Smooth muscle cell (in vitro differentiated cells): ENCODE data around the gene OTX2. TPM values are rescaled to one million over a fixed set of nuclear protein-coding genes. Genes with fewer than 3 reads are reported as not detected.

Source experiments
- DNase-seq: peaks from one replicate; lab custom pipeline; 2025; ENCODE audit not compliant: unreplicated experiment; lab: John Stamatoyannopoulos, UW
- H2AFZ ChIP-seq: fragments of 200-600 bp; sonication (generic); 2 replicates; pipeline ENCODE4 v1.6.0; 2016; ENCODE audit warnings: antibody characterized with exemption, low read depth, mild to moderate bottlenecking
- H3F3A ChIP-seq: fragments of 200-600 bp; sonication (generic); 2 replicates; pipeline ENCODE4 v1.6.0; 2017; ENCODE audit warnings: antibody characterized with exemption, low read depth
- H3K27ac ChIP-seq: fragments of 200-600 bp; sonication (generic); 2 replicates; pipeline ENCODE4 v1.5.1; 2016; ENCODE audit warnings: low read depth, mild to moderate bottlenecking
- H3K27me3 ChIP-seq: fragments of 200-600 bp; sonication (generic); 2 replicates; pipeline ENCODE4 v1.6.1; 2016; ENCODE audit warnings: low read depth, mild to moderate bottlenecking
- H3K36me3 ChIP-seq: fragments of 200-600 bp; sonication (generic); 2 replicates; pipeline ENCODE4 v1.5.1; 2016; ENCODE audit warnings: low read depth
- H3K4me1 ChIP-seq: fragments of 200-600 bp; sonication (generic); 2 replicates; pipeline ENCODE4 v1.5.1; 2016; ENCODE audit warnings: low read depth
- H3K4me2 ChIP-seq: fragments of 200-600 bp; sonication (generic); 2 replicates; pipeline ENCODE4 v1.6.0; 2016; ENCODE audit warnings: mild to moderate bottlenecking
- H3K4me3 ChIP-seq: fragments of 200-600 bp; sonication (generic); 2 replicates; pipeline ENCODE4 v1.5.1; 2016; ENCODE audit warnings: mild to moderate bottlenecking
- H3K79me2 ChIP-seq: fragments of 200-600 bp; sonication (generic); 2 replicates; pipeline ENCODE4 v1.6.0; 2016; ENCODE audit warnings: low read depth, mild to moderate bottlenecking
- H3K9ac ChIP-seq: fragments of 200-600 bp; sonication (generic); 2 replicates; pipeline ENCODE4 v1.6.0; 2016; ENCODE audit warnings: low read depth
- H3K9me3 ChIP-seq: fragments of 200-600 bp; sonication (generic); replicated peaks from 2 replicates; pipeline ENCODE4 v1.5.1; 2016; ENCODE audit warnings: low read depth
- H4K20me1 ChIP-seq: fragments of 200-600 bp; sonication (generic); 2 replicates; pipeline ENCODE4 v1.6.0; 2016; ENCODE audit warnings: low read depth
- WGBS: methylation state at CpG from one replicate; pipeline ENCODE4 v1.1.7; 2016; ENCODE audit warnings: low lambda C conversion rate; 5-methylcytosine and 5-hydroxymethylcytosine counted together
- polyA plus RNA-seq: library from polyadenylated mRNA; unstranded; fragments of >200 nt; fragmentation: Nextera tagmentation; extraction: Ambion mirVana; gene quantifications from 2 replicates; pipeline ENCODE4 v1.2.1, GENCODE V29; 2016
- total RNA-seq: library from RNA; depleted of rRNA; stranded (reverse); fragments of >200 nt; gene quantifications from 2 replicates; pipeline ENCODE4 v1.2.3, GENCODE V29; 2014
- TF ChIP-seq, protein P1 (sequence below): fragments of 200-600 bp; sonication (generic); IDR thresholded peaks from 2 replicates; pipeline ENCODE4 v1.5.1; 2017; ENCODE audit warnings: borderline replicate concordance, mild to moderate bottlenecking, antibody characterized with exemption; ENCODE audit not compliant: insufficient read depth, poor library complexity, severe bottlenecking

The OTX2 gene
- total and polyA plus RNA-seq, 2 experiments from 2014 or later = 0.08 TPM; not detected in 1

- Histone ChIP-seq H3F3A (no peaks in the 10 kb centered on the region), H3K27me3 (peaks cover 96% of the 10 kb centered on the region), H3K9me3 (no peaks in the 10 kb centered on the region), H2AFZ (no peak overlapping the region), H3K4me3 (no peak overlapping the region), H3K9ac (no peak overlapping the region), H3K27ac (no peak overlapping the region), H3K4me2 (no peak overlapping the region), H4K20me1 (no peaks in the 10 kb centered on the region), H3K4me1 (peaks cover 25% of the 10 kb centered on the region), H3K79me2 (no peaks in the 10 kb centered on the region), H3K36me3 (no peaks in the 10 kb centered on the region)
- 17% methylated on average over 28 of the region's 33 CpGs for WGBS
- TF ChIP-seq, protein P1, sequence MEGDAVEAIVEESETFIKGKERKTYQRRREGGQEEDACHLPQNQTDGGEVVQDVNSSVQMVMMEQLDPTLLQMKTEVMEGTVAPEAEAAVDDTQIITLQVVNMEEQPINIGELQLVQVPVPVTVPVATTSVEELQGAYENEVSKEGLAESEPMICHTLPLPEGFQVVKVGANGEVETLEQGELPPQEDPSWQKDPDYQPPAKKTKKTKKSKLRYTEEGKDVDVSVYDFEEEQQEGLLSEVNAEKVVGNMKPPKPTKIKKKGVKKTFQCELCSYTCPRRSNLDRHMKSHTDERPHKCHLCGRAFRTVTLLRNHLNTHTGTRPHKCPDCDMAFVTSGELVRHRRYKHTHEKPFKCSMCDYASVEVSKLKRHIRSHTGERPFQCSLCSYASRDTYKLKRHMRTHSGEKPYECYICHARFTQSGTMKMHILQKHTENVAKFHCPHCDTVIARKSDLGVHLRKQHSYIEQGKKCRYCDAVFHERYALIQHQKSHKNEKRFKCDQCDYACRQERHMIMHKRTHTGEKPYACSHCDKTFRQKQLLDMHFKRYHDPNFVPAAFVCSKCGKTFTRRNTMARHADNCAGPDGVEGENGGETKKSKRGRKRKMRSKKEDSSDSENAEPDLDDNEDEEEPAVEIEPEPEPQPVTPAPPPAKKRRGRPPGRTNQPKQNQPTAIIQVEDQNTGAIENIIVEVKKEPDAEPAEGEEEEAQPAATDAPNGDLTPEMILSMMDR = no peak
- DNase-seq = no peak
Measured at GRCh38 chr14:56794088-56794556, 16.2 kb downstream of the OTX2 start.

DNA sequence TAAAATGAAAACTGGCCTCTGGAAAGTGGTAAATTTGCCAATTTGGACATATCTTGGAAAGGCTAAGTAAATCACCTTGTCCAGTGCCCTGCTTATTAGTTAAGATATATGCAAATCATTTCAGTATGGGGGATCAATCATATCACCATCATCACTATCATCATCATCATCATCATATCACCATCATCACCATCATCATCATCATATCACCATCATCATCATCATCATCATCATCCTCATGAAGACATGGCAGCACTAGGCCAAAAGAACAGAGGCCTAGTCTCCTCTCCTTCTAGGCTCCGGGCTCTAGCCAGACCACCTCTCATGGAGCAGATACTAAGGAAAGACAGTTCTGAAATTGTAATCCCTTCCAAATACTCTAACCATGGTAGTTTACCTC is 20.3 kb downstream of the OTX2 start:
- WGBS = 89% methylated on average over 1 of the region's 1 CpG
- TF ChIP-seq, protein P1 = no peak
- no peak overlapping the region for H3K4me2 ChIP-seq

DNA sequence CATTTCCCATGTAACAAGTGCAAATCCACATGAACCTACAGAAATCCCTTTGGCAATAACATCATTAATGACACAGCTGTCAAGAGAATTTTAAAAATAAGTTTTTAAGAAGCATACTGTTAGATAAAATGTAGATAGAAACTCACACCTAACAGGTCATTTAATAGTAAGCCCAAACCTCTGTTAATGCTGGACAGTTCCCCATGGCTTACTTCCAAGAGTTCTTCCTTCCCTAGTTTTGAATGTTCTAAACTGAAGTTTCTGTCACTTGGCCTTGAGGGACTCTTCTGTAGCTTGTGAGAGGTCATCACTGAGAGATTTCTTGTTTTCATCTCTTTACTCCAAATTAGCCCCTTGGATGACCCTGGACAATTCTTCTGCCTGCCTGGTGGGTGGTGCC is 22.7 kb downstream of the OTX2 start:
- no peak for DNase-seq
- Histone ChIP-seq H3K27ac (no peak overlapping the region), H4K20me1 (no peaks in the 10 kb centered on the region), H3K79me2 (no peaks in the 10 kb centered on the region), H3K9me3 (no peaks in the 10 kb centered on the region), H3K4me1 (no peaks in the 10 kb centered on the region), H2AFZ (no peak overlapping the region), H3K27me3 (peaks cover 71% of the 10 kb centered on the region), H3K4me3 (no peak overlapping the region), H3F3A (no peaks in the 10 kb centered on the region), H3K9ac (no peak overlapping the region), H3K36me3 (no peaks in the 10 kb centered on the region), H3K4me2 (no peak overlapping the region)
- TF ChIP-seq, protein P1 = no peak

More for the DNA sequence above, 20.3 kb downstream of the OTX2 start:
- Histone ChIP-seq H3K4me3 (no peak overlapping the region), H3K9me3 (no peaks in the 10 kb centered on the region), H3F3A (no peaks in the 10 kb centered on the region), H2AFZ (no peak overlapping the region), H3K27me3 (peaks cover 92% of the 10 kb centered on the region), H4K20me1 (no peaks in the 10 kb centered on the region), H3K9ac (no peak overlapping the region), H3K27ac (no peak overlapping the region), H3K79me2 (no peaks in the 10 kb centered on the region), H3K4me1 (peaks cover 4% of the 10 kb centered on the region), H3K36me3 (no peaks in the 10 kb centered on the region)
- no peak for DNase-seq

GRCh38 chr14:56782711-56783110 is 27.6 kb downstream of the OTX2 start:
- Histone ChIP-seq H3K9me3 (no peaks in the 10 kb centered on the region), H3K9ac (no peak overlapping the region), H2AFZ (no peak overlapping the region), H3K4me3 (no peak overlapping the region), H3K4me2 (no peak overlapping the region), H3K79me2 (no peaks in the 10 kb centered on the region), H3K27ac (no peak overlapping the region), H3F3A (no peaks in the 10 kb centered on the region), H4K20me1 (no peaks in the 10 kb centered on the region), H3K27me3 (peaks cover 28% of the 10 kb centered on the region), H3K36me3 (no peaks in the 10 kb centered on the region), H3K4me1 (no peaks in the 10 kb centered on the region)
- WGBS = 97% methylated on average over 1 of the region's 1 CpG
- DNase-seq = no peak
- TF ChIP-seq, protein P1 = no peak
